Large intestine (tissue), 3 donors: ENCODE data around the gene STEAP3. TPM values are rescaled to one million over a fixed set of nuclear protein-coding genes. Genes with fewer than 3 reads are reported as not detected.

Source experiments
- DNase-seq, 2 donors: peaks; one replicate each; pipeline versions ENCODE4 v3.0.0 to v3.0.0-alpha.2; 2013
- H3K27ac ChIP-seq: one replicate; pipeline ENCODE4 v1.5.1; 2013; ENCODE audit warnings: low read length
- H3K27me3 ChIP-seq: 2 replicates; pipeline ENCODE4 v1.6.1; 2013; ENCODE audit warnings: low read length; ENCODE audit not compliant: control insufficient read depth, insufficient read depth
- H3K36me3 ChIP-seq: 2 replicates; pipeline ENCODE4 v1.6.1; 2013; ENCODE audit warnings: low read length; ENCODE audit not compliant: control insufficient read depth, insufficient read depth
- H3K4me1 ChIP-seq: one replicate; pipeline ENCODE4 v1.6.1; 2013; ENCODE audit warnings: low read length; ENCODE audit not compliant: control insufficient read depth, insufficient read depth
- H3K4me3 ChIP-seq: one replicate; pipeline ENCODE4 v1.5.1; 2013; ENCODE audit warnings: low read length
- H3K9me3 ChIP-seq: one replicate; pipeline ENCODE4 v1.6.1; 2013; ENCODE audit warnings: mild to moderate bottlenecking, low read depth, low read length, moderate library complexity; ENCODE audit not compliant: control insufficient read depth
- WGBS: methylation state at CpG from one replicate; pipeline ENCODE4 v1.1.5; 2013; ENCODE audit warnings: low lambda C conversion rate; ENCODE audit not compliant: insufficient coverage; 5-methylcytosine and 5-hydroxymethylcytosine counted together
- polyA plus RNA-seq: library from polyadenylated mRNA; unstranded; fragments of 120-200 nt; gene quantifications from one replicate; pipeline ENCODE4 v1.2.1, GENCODE V29; 2013

Gene STEAP3
- polyA plus RNA-seq, 1 donor = 1.4 TPM

DNA sequence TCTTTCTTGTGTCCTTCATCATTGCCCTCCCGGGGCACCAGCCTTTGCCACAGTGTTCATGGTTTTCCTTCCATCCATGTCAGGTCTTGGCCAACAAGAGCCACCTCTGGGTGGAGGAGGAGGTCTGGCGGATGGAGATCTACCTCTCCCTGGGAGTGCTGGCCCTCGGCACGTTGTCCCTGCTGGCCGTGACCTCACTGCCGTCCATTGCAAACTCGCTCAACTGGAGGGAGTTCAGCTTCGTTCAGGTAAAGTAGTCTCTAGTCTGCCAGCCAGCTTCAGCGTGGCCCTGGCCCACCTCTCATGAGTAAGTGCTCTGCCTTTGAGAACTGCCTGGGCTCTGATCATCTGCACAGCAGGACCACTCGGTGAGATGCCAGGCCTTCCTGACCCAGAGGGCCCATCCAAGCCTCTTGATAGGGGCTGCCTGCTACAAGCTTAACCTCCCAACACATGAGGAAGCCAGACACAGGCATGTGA is 31.0 kb downstream of the STEAP3 start:
- H3K27ac ChIP-seq = no peak overlapping the region
- no peak overlapping the region for H3K4me3 ChIP-seq
- no peaks in the 10 kb centered on the region for H3K36me3 ChIP-seq
- H3K27me3 ChIP-seq = no peaks in the 10 kb centered on the region
- no peaks in the 10 kb centered on the region for H3K9me3 ChIP-seq
- H3K4me1 ChIP-seq = no peaks in the 10 kb centered on the region
- DNase-seq = no peak
- no CpG with 5 or more reads among the region's 10 CpGs for WGBS

DNA sequence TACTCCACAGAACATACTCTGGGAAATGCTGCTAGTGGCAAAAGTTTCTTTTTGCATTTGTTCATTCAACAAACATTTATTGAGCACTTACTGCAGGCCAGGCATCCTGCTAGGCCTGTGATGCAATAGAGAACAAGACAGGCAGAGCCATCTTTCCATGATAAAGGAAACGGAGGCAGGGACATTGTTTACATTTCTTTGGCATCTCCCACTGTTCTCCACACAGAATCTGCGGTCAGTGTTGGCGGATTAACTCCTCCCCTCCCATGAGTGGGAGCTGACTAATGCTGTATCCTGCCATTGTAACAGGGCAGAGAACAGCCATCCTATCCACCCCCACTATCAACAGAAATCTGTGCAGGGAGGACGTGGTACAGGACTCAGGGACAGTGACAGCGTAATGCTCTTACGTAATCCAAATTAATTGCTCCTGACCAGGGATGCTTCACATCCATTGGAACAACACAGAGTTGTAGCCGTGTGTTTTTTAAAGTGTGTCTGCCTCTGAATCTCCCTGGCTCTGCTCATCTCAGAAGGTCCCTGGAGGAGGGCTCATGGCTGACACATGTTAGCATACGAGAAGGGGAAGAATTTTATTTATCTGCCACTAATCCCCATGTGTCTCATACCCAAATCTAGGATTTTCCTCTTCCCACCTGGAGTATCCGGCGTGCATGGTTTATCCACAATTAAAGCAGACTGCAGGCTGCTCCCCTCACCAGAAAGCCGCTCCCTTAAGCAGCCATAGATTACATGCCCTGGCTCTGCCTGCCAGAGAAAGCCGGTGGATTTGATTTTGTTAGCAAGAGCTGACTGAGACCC is 32.3 kb downstream of the STEAP3 start:
- H3K4me1 ChIP-seq = no peaks in the 10 kb centered on the region
- no peaks in the 10 kb centered on the region for H3K9me3 ChIP-seq
- WGBS = 62% methylated on average over 2 of the region's 12 CpGs
- no peak overlapping the region for H3K4me3 ChIP-seq
- H3K27me3 ChIP-seq = no peaks in the 10 kb centered on the region
- no peaks in the 10 kb centered on the region for H3K36me3 ChIP-seq
- H3K27ac ChIP-seq = no peak overlapping the region
- peak in 1 of 2 donors; percentile 6 for DNase-seq

DNA sequence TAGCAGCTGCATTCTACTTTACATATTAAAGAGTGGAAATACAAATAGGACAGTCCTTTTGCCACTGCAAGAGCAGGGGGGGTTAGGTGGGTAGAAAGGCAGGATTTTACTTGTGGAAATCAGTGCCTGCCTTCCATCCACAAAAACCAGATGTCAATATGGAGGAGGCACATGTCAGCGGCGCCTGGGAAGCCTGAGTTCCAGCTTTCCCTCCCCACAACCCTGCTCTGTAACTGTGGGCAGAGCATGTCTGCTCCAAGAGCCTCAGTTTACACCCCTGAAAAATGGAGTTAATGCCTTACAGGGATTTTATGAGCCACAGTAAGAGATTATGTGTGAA is 32.9 kb downstream of the STEAP3 start:
- Histone ChIP-seq H3K4me1 (no peaks in the 10 kb centered on the region), H3K4me3 (no peak overlapping the region), H3K36me3 (no peaks in the 10 kb centered on the region), H3K27ac (no peak overlapping the region), H3K9me3 (no peaks in the 10 kb centered on the region), H3K27me3 (no peaks in the 10 kb centered on the region)
- no peak for DNase-seq
- no CpG with 5 or more reads among the region's 2 CpGs for WGBS

DNA sequence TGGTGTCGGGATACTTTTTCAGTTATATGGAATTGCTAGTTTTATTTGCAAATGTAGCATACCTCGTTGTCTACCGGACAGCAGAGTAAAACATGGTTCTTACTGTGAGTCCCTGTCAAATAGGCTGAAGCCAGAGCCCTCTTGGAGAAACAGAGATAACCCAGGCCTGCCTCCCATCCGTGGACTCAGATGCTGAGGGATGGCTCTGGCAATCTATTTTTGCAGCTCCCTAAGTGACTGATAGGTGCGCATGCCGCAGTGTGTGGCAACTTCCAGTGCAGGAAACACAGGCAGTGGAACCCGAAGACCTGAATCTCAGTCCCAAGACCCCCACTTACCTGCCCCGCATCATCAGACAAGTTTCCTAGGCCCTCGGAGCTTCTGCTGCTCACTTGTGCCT is 33.6 kb downstream of the STEAP3 start:
- Histone ChIP-seq H3K36me3 (no peaks in the 10 kb centered on the region), H3K27me3 (no peaks in the 10 kb centered on the region), H3K9me3 (no peaks in the 10 kb centered on the region), H3K4me3 (no peak overlapping the region), H3K4me1 (no peaks in the 10 kb centered on the region), H3K27ac (no peak overlapping the region)
- DNase-seq = no peak
- WGBS = 80% methylated on average over 1 of the region's 9 CpGs

DNA sequence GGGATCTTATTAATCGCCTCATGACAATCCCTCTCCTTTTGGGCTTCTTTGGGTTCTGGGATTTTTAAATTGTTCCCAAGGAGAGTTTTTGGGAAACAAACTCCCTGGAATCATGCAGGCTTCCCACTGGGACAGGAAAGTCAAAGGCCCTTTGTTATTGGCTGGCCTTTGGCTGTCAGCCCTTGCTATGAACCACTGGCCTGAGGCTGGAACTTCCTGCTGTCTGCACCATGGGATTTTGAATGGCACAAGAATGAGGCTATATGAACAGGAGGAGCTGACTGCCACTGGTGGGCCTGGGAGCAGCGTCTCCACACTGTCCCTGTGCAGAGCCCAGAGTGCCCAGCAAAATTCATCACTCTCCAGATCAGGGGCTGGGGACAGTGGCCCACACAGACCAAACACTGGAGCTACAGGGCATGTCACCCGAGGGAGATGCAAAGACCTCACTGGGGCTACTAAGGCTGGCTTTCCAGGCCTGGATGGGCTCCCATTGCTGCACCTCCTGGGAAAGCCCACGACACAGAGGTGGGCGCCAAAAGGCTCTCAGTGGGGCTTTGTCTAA is 35.7 kb downstream of the STEAP3 start:
- no peak overlapping the region for H3K27ac ChIP-seq
- H3K27me3 ChIP-seq = no peaks in the 10 kb centered on the region
- H3K4me3 ChIP-seq = no peak overlapping the region
- H3K36me3 ChIP-seq = no peaks in the 10 kb centered on the region
- no peaks in the 10 kb centered on the region for H3K9me3 ChIP-seq
- DNase-seq = no peak
- H3K4me1 ChIP-seq = no peaks in the 10 kb centered on the region
- no CpG with 5 or more reads among the region's 5 CpGs for WGBS

DNA sequence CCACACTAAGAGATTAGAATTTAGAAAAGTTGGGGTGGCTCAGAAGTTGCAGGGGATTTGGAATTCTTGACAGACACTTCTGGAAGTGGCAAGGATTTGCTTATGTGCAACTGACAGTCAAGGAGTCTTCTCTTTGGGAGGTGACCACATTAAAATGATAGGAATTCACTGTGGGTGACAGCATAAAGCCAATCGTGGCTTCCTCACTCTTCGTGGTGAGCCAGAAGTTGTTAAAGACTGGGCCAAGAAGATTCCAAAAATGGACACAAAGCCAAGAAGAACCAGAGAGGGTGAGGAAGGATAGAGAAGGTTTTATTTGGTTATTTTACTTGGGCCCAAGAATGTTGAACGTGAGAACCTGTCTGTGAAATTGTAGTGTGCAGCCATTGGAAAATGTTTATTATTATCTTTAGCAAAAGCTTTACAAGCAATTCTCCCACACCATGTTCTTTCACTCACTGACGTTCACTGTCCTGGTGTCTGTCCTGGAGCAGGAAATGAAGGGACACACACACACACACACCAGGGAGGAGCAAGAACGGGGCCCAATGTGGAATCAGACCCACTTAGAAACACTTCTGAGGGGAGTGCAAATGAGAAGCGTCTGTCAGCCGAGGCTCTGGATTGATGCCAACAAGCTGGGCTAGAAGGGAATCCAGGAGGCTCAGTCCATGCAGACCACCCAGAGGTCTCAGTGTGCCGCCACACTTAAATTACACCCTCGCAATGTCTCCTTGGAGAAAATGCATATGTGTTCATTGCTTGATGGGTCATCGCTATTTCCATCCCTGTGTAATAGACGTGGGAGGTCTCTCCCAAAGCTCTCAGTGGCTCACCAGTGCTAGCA is 37.2 kb downstream of the STEAP3 start:
- WGBS = 91% methylated on average over 4 of the region's 11 CpGs
- Histone ChIP-seq H3K36me3 (no peaks in the 10 kb centered on the region), H3K4me1 (no peaks in the 10 kb centered on the region), H3K9me3 (no peaks in the 10 kb centered on the region), H3K27ac (no peak overlapping the region), H3K4me3 (no peak overlapping the region), H3K27me3 (no peaks in the 10 kb centered on the region)
- no peak for DNase-seq

DNA sequence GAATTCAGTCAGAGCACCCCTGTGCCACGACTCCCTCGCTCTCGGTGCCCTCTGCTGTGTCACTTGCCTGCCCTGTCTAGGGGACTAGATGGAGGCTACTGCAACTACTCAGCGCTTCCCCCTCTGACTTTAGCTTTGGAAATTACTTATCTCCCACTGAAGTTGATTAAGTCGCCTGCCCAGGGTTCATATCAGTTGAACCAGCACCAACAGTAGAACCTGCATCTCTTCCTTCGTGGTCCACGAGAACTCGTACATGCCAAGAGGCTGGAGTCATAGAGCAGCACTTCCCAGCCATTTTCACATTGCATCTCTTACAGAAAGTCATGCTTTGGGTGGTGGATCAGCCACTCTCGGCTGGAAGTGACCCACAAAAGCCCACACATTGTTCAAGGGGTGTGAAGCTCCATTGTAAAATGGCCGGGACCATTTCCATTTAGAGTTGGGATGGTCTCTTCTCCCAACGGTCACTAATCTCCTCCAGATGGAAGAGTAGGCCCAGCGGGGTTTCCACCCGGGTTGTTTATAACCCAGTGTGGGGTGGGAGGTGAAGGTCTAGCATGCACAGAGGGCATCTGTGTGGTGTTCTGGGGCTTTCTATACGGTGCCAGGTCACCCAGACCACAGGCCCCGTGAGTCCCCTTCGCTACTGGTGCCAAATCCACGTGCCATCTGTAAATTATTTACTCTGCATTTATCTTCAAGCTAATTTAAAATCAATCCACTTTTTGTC is 38.0 kb downstream of the STEAP3 start:
- DNase-seq = no peak
- H3K36me3 ChIP-seq = no peaks in the 10 kb centered on the region
- H3K4me3 ChIP-seq = no peak overlapping the region
- no peaks in the 10 kb centered on the region for H3K9me3 ChIP-seq
- no peak overlapping the region for H3K27ac ChIP-seq
- no CpG with 5 or more reads among the region's 17 CpGs for WGBS
- no peaks in the 10 kb centered on the region for H3K27me3 ChIP-seq
- H3K4me1 ChIP-seq = no peaks in the 10 kb centered on the region

DNA sequence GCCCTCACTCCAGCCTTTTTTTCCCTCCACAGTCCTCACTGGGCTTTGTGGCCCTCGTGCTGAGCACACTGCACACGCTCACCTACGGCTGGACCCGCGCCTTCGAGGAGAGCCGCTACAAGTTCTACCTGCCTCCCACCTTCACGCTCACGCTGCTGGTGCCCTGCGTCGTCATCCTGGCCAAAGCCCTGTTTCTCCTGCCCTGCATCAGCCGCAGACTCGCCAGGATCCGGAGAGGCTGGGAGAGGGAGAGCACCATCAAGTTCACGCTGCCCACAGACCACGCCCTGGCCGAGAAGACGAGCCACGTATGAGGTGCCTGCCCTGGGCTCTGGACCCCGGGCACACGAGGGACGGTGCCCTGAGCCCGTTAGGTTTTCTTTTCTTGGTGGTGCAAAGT is 39.4 kb downstream of the STEAP3 start:
- DNase-seq = no peak
- WGBS = 100% methylated on average over 1 of the region's 23 CpGs

DNA sequence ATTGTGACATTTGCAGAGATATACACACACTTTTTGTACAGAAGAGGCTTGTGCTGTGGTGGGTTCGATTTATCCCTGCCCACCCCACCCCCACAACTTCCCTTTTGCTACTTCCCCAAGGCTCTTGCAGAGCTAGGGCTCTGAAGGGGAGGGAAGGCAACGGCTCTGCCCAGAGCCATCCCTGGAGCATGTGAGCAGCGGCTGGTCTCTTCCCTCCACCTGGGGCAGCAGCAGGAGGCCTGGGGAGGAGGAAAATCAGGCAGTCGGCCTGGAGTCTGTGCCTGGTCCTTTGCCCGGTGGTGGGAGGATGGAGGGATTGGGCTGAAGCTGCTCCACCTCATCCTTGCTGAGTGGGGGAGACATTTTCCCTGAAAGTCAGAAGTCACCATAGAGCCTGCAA is 40.0 kb downstream of the STEAP3 start:
- no CpG with 5 or more reads among the region's 5 CpGs for WGBS
- no peak for DNase-seq
- no peak overlapping the region for H3K27ac ChIP-seq
- no peaks in the 10 kb centered on the region for H3K36me3 ChIP-seq
- H3K9me3 ChIP-seq = no peaks in the 10 kb centered on the region
- H3K4me1 ChIP-seq = no peaks in the 10 kb centered on the region
- no peaks in the 10 kb centered on the region for H3K27me3 ChIP-seq
- no peak overlapping the region for H3K4me3 ChIP-seq

More for the DNA sequence above, 39.4 kb downstream of the STEAP3 start:
- no peak overlapping the region for H3K4me3 ChIP-seq
- no peaks in the 10 kb centered on the region for H3K27me3 ChIP-seq
- H3K4me1 ChIP-seq = no peaks in the 10 kb centered on the region
- H3K27ac ChIP-seq = no peak overlapping the region
- H3K36me3 ChIP-seq = no peaks in the 10 kb centered on the region
- no peaks in the 10 kb centered on the region for H3K9me3 ChIP-seq
